HG02798 (cell line): ENCODE measurements around the gene IRF9.

Experiments used
- ATAC-seq: cut with Tn5 transposase; IDR thresholded peaks from one replicate; pipeline ENCODE4 v1.9.1; 2021; ENCODE audit warnings: mild to moderate bottlenecking; ENCODE audit not compliant: unreplicated experiment, poor library complexity

The IRF9 gene

GRCh38 chr14:24160850-24161804, at the start of gene IRF9:
Gene IRF9 (plus strand): TSS chr14:24161265. CDS start chr14:24162145, 880 bp downstream.
- ATAC-seq, result peak; percentile 87

GRCh38 chr14:24113379-24113800, 47.7 kb upstream of the IRF9 start:
- no peak for ATAC-seq

GRCh38 chr14:24113801-24114531, 47.1 kb upstream of the IRF9 start:
- peak; percentile 27 for ATAC-seq

GRCh38 chr14:24114532-24115421, 46.3 kb upstream of the IRF9 start, which contains the start of the genes DCAF11 and NRL:
Gene DCAF11 (plus strand): TSS chr14:24114777. CDS start chr14:24115595, 818 bp downstream.
Gene NRL (minus strand): TSS chr14:24114949. CDS start chr14:24082848, 32,101 bp downstream.
- peak; percentile 84 for ATAC-seq

- no peak for ATAC-seq
Observed at GRCh38 chr14:24115422-24116127, 45.5 kb upstream of the IRF9 start.

- ATAC-seq, result no peak
Observed at GRCh38 chr14:24116128-24116814, 44.8 kb upstream of the IRF9 start.

GRCh38 chr14:24117179-24117578, 43.9 kb upstream of the IRF9 start:
- no peak for ATAC-seq

- ATAC-seq, result no peak
Observed at GRCh38 chr14:24119691-24120090, 41.4 kb upstream of the IRF9 start.

- ATAC-seq, result no peak
Observed at GRCh38 chr14:24121210-24121609, 39.9 kb upstream of the IRF9 start.

- no peak for ATAC-seq
Observed at GRCh38 chr14:24122416-24122815, 38.6 kb upstream of the IRF9 start.

GRCh38 chr14:24122898-24123297, 38.2 kb upstream of the IRF9 start:
- ATAC-seq, result no peak

- peak; percentile 52 for ATAC-seq
Observed at GRCh38 chr14:24123424-24124417, 37.3 kb upstream of the IRF9 start.

- ATAC-seq, result no peak
Observed at GRCh38 chr14:24126939-24127338, 34.1 kb upstream of the IRF9 start.

GRCh38 chr14:24127673-24128072, 33.4 kb upstream of the IRF9 start:
- no peak for ATAC-seq

- no peak for ATAC-seq
Observed at GRCh38 chr14:24129410-24129998, 31.6 kb upstream of the IRF9 start.

- ATAC-seq, result no peak
Observed at GRCh38 chr14:24130380-24130716, 30.7 kb upstream of the IRF9 start, which contains the start of gene FITM1. Gene FITM1 (plus strand): TSS chr14:24130659. CDS start chr14:24131564, 905 bp downstream.
